Measurements from ENCODE around the gene HORMAD2.

The HORMAD2 gene

GRCh38 chr22:30105483-30105882, 25.2 kb downstream of the HORMAD2 start:
- no peak for DNase-seq (ENCODE audit: low read depth in 2 of 2)

- DNase-seq (ENCODE audit: low read depth in 2 of 2) = no peak
Observed at GRCh38 chr22:30113494-30113893, 33.2 kb downstream of the HORMAD2 start.

GRCh38 chr22:30114361-30114760, 34.1 kb downstream of the HORMAD2 start:
- DNase-seq (ENCODE audit: low read depth in 2 of 2) = no peak

GRCh38 chr22:30115705-30116104, 35.4 kb downstream of the HORMAD2 start:
- no peak for DNase-seq (ENCODE audit: low read depth in 2 of 2)

- DNase-seq (ENCODE audit: low read depth in 2 of 2) = no peak
Observed at GRCh38 chr22:30116362-30117117, 36.3 kb downstream of the HORMAD2 start.

GRCh38 chr22:30117256-30117655, 37.0 kb downstream of the HORMAD2 start:
- no peak for DNase-seq (ENCODE audit: low read depth in 2 of 2)

- no peak for DNase-seq (ENCODE audit: low read depth in 2 of 2)
Observed at GRCh38 chr22:30118291-30118690, 38.0 kb downstream of the HORMAD2 start.

GRCh38 chr22:30121960-30122359, 41.7 kb downstream of the HORMAD2 start:
- no peak for DNase-seq (ENCODE audit: low read depth in 2 of 2)

- DNase-seq (ENCODE audit: low read depth in 2 of 2) = no peak
Observed at GRCh38 chr22:30123463-30123862, 43.2 kb downstream of the HORMAD2 start.

- no peak for DNase-seq (ENCODE audit: low read depth in 2 of 2)
Observed at GRCh38 chr22:30127749-30128166, 47.5 kb downstream of the HORMAD2 start.

- DNase-seq (ENCODE audit: low read depth in 2 of 2) = no peak
Observed at GRCh38 chr22:30128511-30128910, 48.2 kb downstream of the HORMAD2 start.

- no peak for DNase-seq (ENCODE audit: low read depth in 2 of 2)
Observed at GRCh38 chr22:30129636-30130035, 49.4 kb downstream of the HORMAD2 start.

GRCh38 chr22:30132290-30132996, 52.2 kb downstream of the HORMAD2 start:
- no peak for DNase-seq (ENCODE audit: low read depth in 2 of 2)

- DNase-seq (ENCODE audit: low read depth in 2 of 2) = no peak
Observed at GRCh38 chr22:30140414-30140813, 60.1 kb downstream of the HORMAD2 start.

- no peak for DNase-seq (ENCODE audit: low read depth in 2 of 2)
Observed at GRCh38 chr22:30143265-30143664, 63.0 kb downstream of the HORMAD2 start.

- DNase-seq (ENCODE audit: low read depth in 2 of 2) = no peak
Observed at GRCh38 chr22:30144391-30144790, 64.1 kb downstream of the HORMAD2 start.

- DNase-seq (ENCODE audit: low read depth in 2 of 2) = no peak
Observed at GRCh38 chr22:30150212-30150611, 69.9 kb downstream of the HORMAD2 start.

GRCh38 chr22:30158277-30158676, 78.0 kb downstream of the HORMAD2 start:
- no peak for DNase-seq (ENCODE audit: low read depth in 2 of 2)

GRCh38 chr22:30158744-30159500, 78.7 kb downstream of the HORMAD2 start:
- DNase-seq (ENCODE audit: low read depth in 2 of 2) = no peak

GRCh38 chr22:30159561-30160353, 79.5 kb downstream of the HORMAD2 start:
- DNase-seq (ENCODE audit: low read depth in 2 of 2) = no peak

GRCh38 chr22:30161051-30161469, 80.8 kb downstream of the HORMAD2 start:
- no peak for DNase-seq (ENCODE audit: low read depth in 2 of 2)

- no peak for DNase-seq (ENCODE audit: low read depth in 2 of 2)
Observed at GRCh38 chr22:30167296-30167695, 87.0 kb downstream of the HORMAD2 start.
